Thyroid gland (tissue), 4 donors: ENCODE measurements around the gene TIMM10. TPM values are rescaled to one million over a fixed set of nuclear protein-coding genes. Genes with fewer than 3 reads are reported as not detected.

Source experiments
- DNase-seq, 2 donors: peaks; one replicate each; pipeline ENCODE4 v3.0.0-alpha.2; 2019
- H3K27ac ChIP-seq, 3 donors: fragments of 200-600 bp; sonication (generic); 1 replicate in 2 of 3; 2 replicates in 1 of 3; pipeline ENCODE4 v1.5.1; 2016 to 2019; ENCODE audit warnings: mild to moderate bottlenecking in 1 of 3, moderate library complexity in 1 of 3
- H3K27me3 ChIP-seq: fragments of 200-600 bp; sonication (generic); one replicate; pipeline ENCODE4 v1.5.1; 2019
- H3K36me3 ChIP-seq, 2 donors: fragments of 200-600 bp; sonication (generic); one replicate each; pipeline ENCODE4 v1.5.1; 2016 to 2019
- H3K4me1 ChIP-seq, 2 donors: fragments of 200-600 bp; sonication (generic); one replicate each; pipeline ENCODE4 v1.5.1; 2017 to 2019
- H3K4me3 ChIP-seq, 3 donors: fragments of 200-600 bp; sonication (generic); replicated peaks in 1 of 3; 1 replicate in 2 of 3; 2 replicates in 1 of 3; pipeline ENCODE4 v1.5.1; 2016; ENCODE audit warnings: mild to moderate bottlenecking in 1 of 3
- H3K9me3 ChIP-seq: fragments of 200-600 bp; sonication (generic); one replicate; pipeline ENCODE4 v1.5.1; 2017
- POLR2A ChIP-seq, 2 donors: fragments of 450-650 bp; IDR thresholded peaks; one replicate each; pipeline ENCODE4 v1.6.1; 2017; ENCODE audit warnings: antibody characterized with exemption in 2 of 2, mild to moderate bottlenecking in 2 of 2, moderate library complexity in 1 of 2
- WGBS, 2 donors: methylation state at CpG; one replicate each; pipeline ENCODE4 v1.1.5; 2017; 5-methylcytosine and 5-hydroxymethylcytosine counted together
- intact Hi-C: fragments of 100-400 bp; cut with DNase I; formaldehyde crosslinking; loops from one replicate; pipeline ENCODE4 v1.15.1; 2023
- small RNA-seq: library from RNA; depleted of rRNA; stranded (forward); fragments of <200 nt; gene quantifications from one replicate; pipeline ENCODE3, GENCODE V24; 2016
- total RNA-seq, 4 donors: library from RNA; depleted of rRNA; stranded (reverse); fragments of >200 nt; gene quantifications; one replicate each; pipeline ENCODE4 v1.2.3, GENCODE V29; 2016
- TF ChIP-seq, protein P1 (sequence below), 6 experiments: fragments of 200-600 bp in 3 of 6; fragments of 450-650 bp in 3 of 6; sonication (generic) in 3 of 6; IDR thresholded peaks; one replicate each; pipeline ENCODE4 v1.5.1; 2016 to 2019; ENCODE audit warnings: antibody characterized with exemption in 6 of 6, mild to moderate bottlenecking in 2 of 6, inconsistent platforms in 1 of 6, moderate library complexity in 1 of 6

TIMM10 gene
- total RNA-seq, 4 donors from 2014 or later, result 29.8 to 43.7 (median 37.4) TPM

DNA sequence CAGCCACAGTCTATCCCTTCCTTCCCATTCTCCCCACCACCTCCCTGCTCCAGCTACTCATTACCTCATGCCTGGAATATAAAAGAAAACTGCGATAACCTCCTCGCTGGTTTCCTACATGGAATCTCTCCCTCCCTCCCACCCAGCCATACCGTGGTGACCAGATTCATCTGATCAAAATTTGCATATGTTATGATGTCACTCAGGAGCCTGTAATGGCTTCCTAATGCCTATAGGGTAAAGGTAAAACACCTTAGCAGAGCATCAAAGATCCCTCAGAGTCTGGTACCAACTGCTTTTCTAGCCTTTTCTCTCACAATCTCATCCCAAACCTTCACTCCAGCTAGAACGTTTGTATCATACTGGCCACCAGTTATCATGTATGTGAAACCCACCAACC, 50.6 kb downstream of the TIMM10 start:
- Histone ChIP-seq H3K9me3 (no peaks in the 10 kb centered on the region), H3K36me3 (peaks cover 0 to 6% of the 10 kb centered on the region in 2 donors), H3K4me3 (no peak overlapping the region), H3K4me1 (peaks cover 11 to 24% of the 10 kb centered on the region in 2 donors), H3K27ac (no peak overlapping the region), H3K27me3 (no peaks in the 10 kb centered on the region)
- intact Hi-C loops, result loop anchor here (5.0 kb wide), 1 partner anchor 133 kb away; no protein-coding TSS in a partner anchor
- no peak for TF ChIP-seq POLR2A (IDR thresholded peaks at IDR 0.05)
- TF ChIP-seq, protein P1, sequence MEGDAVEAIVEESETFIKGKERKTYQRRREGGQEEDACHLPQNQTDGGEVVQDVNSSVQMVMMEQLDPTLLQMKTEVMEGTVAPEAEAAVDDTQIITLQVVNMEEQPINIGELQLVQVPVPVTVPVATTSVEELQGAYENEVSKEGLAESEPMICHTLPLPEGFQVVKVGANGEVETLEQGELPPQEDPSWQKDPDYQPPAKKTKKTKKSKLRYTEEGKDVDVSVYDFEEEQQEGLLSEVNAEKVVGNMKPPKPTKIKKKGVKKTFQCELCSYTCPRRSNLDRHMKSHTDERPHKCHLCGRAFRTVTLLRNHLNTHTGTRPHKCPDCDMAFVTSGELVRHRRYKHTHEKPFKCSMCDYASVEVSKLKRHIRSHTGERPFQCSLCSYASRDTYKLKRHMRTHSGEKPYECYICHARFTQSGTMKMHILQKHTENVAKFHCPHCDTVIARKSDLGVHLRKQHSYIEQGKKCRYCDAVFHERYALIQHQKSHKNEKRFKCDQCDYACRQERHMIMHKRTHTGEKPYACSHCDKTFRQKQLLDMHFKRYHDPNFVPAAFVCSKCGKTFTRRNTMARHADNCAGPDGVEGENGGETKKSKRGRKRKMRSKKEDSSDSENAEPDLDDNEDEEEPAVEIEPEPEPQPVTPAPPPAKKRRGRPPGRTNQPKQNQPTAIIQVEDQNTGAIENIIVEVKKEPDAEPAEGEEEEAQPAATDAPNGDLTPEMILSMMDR (IDR thresholded peaks at IDR 0.05), result no peak
- WGBS, 2 donors, result 52 to 53% methylated on average over 4 of the region's 4 CpGs
- DNase-seq, result no peak

DNA sequence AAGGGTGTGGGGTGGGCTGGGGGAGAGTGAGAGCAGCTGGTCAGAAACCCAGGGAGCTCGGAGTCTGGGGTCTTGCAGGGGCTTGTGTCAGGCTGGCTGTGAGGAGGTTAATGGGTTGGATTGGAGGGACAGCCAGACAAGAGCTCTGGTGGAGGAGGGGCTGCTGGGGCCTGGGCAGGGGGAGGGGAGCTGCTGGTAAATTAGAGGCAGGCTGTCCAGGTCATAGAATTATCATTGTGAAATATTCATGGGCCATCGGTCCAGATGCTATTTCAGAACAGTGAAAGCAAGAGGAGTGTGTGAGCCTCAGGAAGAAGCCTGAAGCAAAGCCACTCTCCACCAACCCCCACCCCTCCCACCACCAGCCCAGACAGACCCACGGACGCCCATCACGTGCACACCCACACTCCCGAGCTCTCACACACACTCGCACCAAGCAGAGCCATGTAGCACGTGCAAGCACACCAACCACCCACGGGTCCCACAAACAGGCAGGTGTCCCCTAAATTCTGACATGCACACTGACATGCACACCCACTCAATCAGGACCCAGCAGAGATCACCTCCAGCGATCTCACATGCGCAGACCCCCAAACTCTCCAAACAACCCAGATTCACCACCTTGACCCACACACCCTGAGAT, 51.4 kb downstream of the TIMM10 start:
- WGBS, 2 donors, result 54 to 59% methylated on average over 8 to 11 of the region's 11 CpGs
- no peak for TF ChIP-seq POLR2A (IDR thresholded peaks at IDR 0.05)
- TF ChIP-seq, protein P1 (IDR thresholded peaks at IDR 0.05), result no peak
- no peak for DNase-seq
- Histone ChIP-seq H3K4me1 (peaks cover 11 to 26% of the 10 kb centered on the region in 2 donors), H3K27ac (no peak overlapping the region), H3K36me3 (no peaks in the 10 kb centered on the region), H3K27me3 (no peaks in the 10 kb centered on the region), H3K9me3 (no peaks in the 10 kb centered on the region), H3K4me3 (no peak overlapping the region)
- intact Hi-C loops, result no loop called here

Small RNAs within 50 kb of the gene (small RNA-seq; reads per million reads assigned to genes)
- not detected for gene RN7SL605P

Other genes starting within 250 kb of the TIMM10 start
- 100 to 1,000 TPM in 1 of 4 donors, 10 to 100 TPM in 3; 52.3 to 106 (median 85.2) TPM for gene TNKS1BP1, start 205.8 kb downstream of the TIMM10 start, total RNA-seq
- 10 to 100 TPM; 70.0 to 86.5 (median 78.1) TPM for gene SSRP1, start 194.9 kb downstream of the TIMM10 start, total RNA-seq
- gene P2RX3, start 192.4 kb downstream of the TIMM10 start, total RNA-seq, result not detected
- not detected for gene PRG3, start 149.6 kb downstream of the TIMM10 start, total RNA-seq
- under 1 TPM in 3 of 4 donors, not detected in 1; 0.22 to 0.94 (median 0.71) TPM for gene PRG2, start 140.1 kb downstream of the TIMM10 start, total RNA-seq
- 100 to 1,000 TPM; 124 to 321 (median 218) TPM for gene SLC43A3, start 103.6 kb downstream of the TIMM10 start, total RNA-seq
- 10 to 100 TPM; 11.2 to 27.6 (median 17.1) TPM for gene RTN4RL2, start 70.2 kb downstream of the TIMM10 start, total RNA-seq
- 10 to 100 TPM; 20.3 to 64.1 (median 28.8) TPM for gene SLC43A1, start 15.1 kb downstream of the TIMM10 start, total RNA-seq
- not detected for gene SMTNL1, start 6.8 kb upstream of the TIMM10 start, total RNA-seq
- gene UBE2L6, start 36.9 kb upstream of the TIMM10 start, total RNA-seq, result 10 to 100 TPM; 30.8 to 41.7 (median 38.8) TPM
- 100 to 1,000 TPM; 107 to 343 (median 196) TPM for gene SERPING1, start 66.9 kb upstream of the TIMM10 start, total RNA-seq
- 1 to 10 TPM in 2 of 4 donors, not detected in 2; 1.1 to 1.7 TPM for gene YPEL4, start 119.2 kb upstream of the TIMM10 start, total RNA-seq
- 10 to 100 TPM; 10.7 to 15.9 (median 14.1) TPM for gene CLP1, start 127.0 kb upstream of the TIMM10 start, total RNA-seq
- gene ZDHHC5, start 137.4 kb upstream of the TIMM10 start, total RNA-seq, result 10 to 100 TPM; 55.5 to 77.5 (median 71.6) TPM
- 10 to 100 TPM; 24.6 to 38.1 (median 35.6) TPM for gene MED19, start 181.5 kb upstream of the TIMM10 start, total RNA-seq
- gene TMX2, start 181.8 kb upstream of the TIMM10 start, total RNA-seq, result 100 to 1,000 TPM in 1 of 4 donors, 10 to 100 TPM in 3; 85.3 to 127 (median 92.4) TPM
- gene SELENOH, start 210.7 kb upstream of the TIMM10 start, total RNA-seq, result 100 to 1,000 TPM; 130 to 271 (median 169) TPM
- gene BTBD18, start 221.1 kb upstream of the TIMM10 start, total RNA-seq, result not detected
- gene CTNND1, start 231.0 kb upstream of the TIMM10 start, total RNA-seq, result 100 to 1,000 TPM; 178 to 238 (median 202) TPM